ENCODE data around the gene AKNA.

AKNA gene

GRCh38 chr9:114409842-114410241, 22.1 kb upstream of the AKNA start:
- H3K27ac Mint-ChIP-seq = peak overlapping the region in 1 of 2 donors; percentile 42
- H3K4me1 Mint-ChIP-seq (ENCODE audit: low read depth in 2 of 2) = peaks cover 0 to 15% of the 10 kb centered on the region in 2 donors
- H3K9me3 Mint-ChIP-seq = no peaks in the 10 kb centered on the region
- H3K27me3 Mint-ChIP-seq = no peaks in the 10 kb centered on the region
- no peak overlapping the region for H3K4me3 Mint-ChIP-seq
- no peaks in the 10 kb centered on the region for H3K36me3 Mint-ChIP-seq (ENCODE audit: insufficient read depth)
- DNase-seq (no peak), ATAC-seq (replicated peaks) (no peak)

GRCh38 chr9:114409103-114409780, 21.5 kb upstream of the AKNA start:
- DNase-seq = no peak
- Mint-ChIP-seq H3K27ac (peak overlapping the region in 1 of 2 donors; percentile 42), H3K4me1 (ENCODE audit: low read depth in 2 of 2) (peaks cover 0 to 15% of the 10 kb centered on the region in 2 donors), H3K36me3 (ENCODE audit: insufficient read depth) (no peaks in the 10 kb centered on the region), H3K27me3 (no peaks in the 10 kb centered on the region), H3K4me3 (no peak overlapping the region), H3K9me3 (no peaks in the 10 kb centered on the region)
- ATAC-seq (replicated peaks) = no peak

GRCh38 chr9:114408645-114409044, 20.9 kb upstream of the AKNA start:
- peaks cover 0 to 16% of the 10 kb centered on the region in 2 donors for H3K4me1 Mint-ChIP-seq (ENCODE audit: low read depth in 2 of 2)
- peak overlapping the region in 1 of 2 donors; percentile 38 for H3K27ac Mint-ChIP-seq
- ATAC-seq (replicated peaks) (no peak), DNase-seq (no peak)
- no peaks in the 10 kb centered on the region for H3K9me3 Mint-ChIP-seq
- H3K36me3 Mint-ChIP-seq (ENCODE audit: insufficient read depth) = peaks cover 3% of the 10 kb centered on the region
- no peaks in the 10 kb centered on the region for H3K27me3 Mint-ChIP-seq
- no peak overlapping the region for H3K4me3 Mint-ChIP-seq

DNA sequence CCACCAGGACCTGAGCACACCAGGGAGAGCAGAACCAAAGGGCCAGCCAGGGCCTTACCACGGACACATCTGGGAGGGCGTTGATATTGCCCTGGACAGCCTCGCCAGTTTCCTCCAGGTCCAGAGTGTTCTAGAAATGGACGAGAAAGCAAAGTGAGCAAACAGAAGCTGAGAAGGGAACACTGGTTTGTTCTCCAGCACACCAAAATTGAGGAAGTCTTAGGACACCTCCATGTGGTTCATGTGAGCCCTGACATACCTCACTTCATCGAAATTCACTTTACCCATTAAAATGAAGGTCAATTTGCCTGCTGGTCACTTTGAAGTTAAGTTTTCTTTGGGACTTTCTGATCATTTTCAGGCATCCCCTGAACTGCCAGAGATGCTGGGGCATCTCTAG, 20.1 kb upstream of the AKNA start:
- no peaks in the 10 kb centered on the region for H3K9me3 Mint-ChIP-seq
- peaks cover 0 to 16% of the 10 kb centered on the region in 2 donors for H3K4me1 Mint-ChIP-seq (ENCODE audit: low read depth in 2 of 2)
- H3K36me3 Mint-ChIP-seq (ENCODE audit: insufficient read depth) = peaks cover 4% of the 10 kb centered on the region
- no peak overlapping the region for H3K4me3 Mint-ChIP-seq
- peak overlapping the region in 1 of 2 donors; percentile 20 for H3K27ac Mint-ChIP-seq
- DNase-seq (no peak), ATAC-seq (replicated peaks) (no peak)
- H3K27me3 Mint-ChIP-seq = no peaks in the 10 kb centered on the region

DNA sequence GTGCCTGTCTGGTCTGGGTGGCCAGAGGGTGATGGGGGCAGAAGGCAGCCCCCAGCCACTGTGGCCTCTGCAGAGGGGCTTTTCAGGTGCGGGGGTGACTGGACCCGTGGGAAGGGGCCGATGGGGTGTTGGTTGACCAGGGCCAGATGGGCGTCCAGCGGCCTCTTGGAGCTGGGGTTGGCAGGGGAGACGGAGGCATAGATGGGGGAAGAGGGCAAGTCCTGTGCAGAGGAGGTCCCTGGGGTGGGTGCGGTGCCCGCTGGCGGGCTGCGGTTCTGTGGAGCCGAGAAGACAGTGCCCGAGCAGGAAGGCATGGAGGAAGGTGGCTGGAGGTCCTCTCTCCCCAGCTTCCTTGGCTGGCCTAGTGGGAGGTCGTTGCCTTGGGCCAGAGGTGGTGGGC, 18.7 kb upstream of the AKNA start:
- no peaks in the 10 kb centered on the region for H3K9me3 Mint-ChIP-seq
- DNase-seq (no peak), ATAC-seq (replicated peaks) (no peak)
- peak overlapping the region; percentile 69 to 77 for H3K27ac Mint-ChIP-seq
- H3K4me3 Mint-ChIP-seq = no peak overlapping the region
- peaks cover 4% of the 10 kb centered on the region for H3K36me3 Mint-ChIP-seq (ENCODE audit: insufficient read depth)
- no peaks in the 10 kb centered on the region for H3K27me3 Mint-ChIP-seq
- H3K4me1 Mint-ChIP-seq (ENCODE audit: low read depth in 2 of 2) = peaks cover 0 to 16% of the 10 kb centered on the region in 2 donors

GRCh38 chr9:114405294-114406034, 17.7 kb upstream of the AKNA start:
- Mint-ChIP-seq H3K4me1 (ENCODE audit: low read depth in 2 of 2) (peaks cover 0 to 16% of the 10 kb centered on the region in 2 donors), H3K27ac (peak overlapping the region in 1 of 2 donors; percentile 69), H3K36me3 (ENCODE audit: insufficient read depth) (peaks cover 4% of the 10 kb centered on the region), H3K9me3 (no peaks in the 10 kb centered on the region), H3K27me3 (no peaks in the 10 kb centered on the region), H3K4me3 (no peak overlapping the region)
- DNase-seq (peak; percentile 74 to 80 (median 77)), ATAC-seq (replicated peaks) (peak; percentile 99)

GRCh38 chr9:114404531-114404930, 16.7 kb upstream of the AKNA start:
- Mint-ChIP-seq H3K9me3 (no peaks in the 10 kb centered on the region), H3K4me3 (no peak overlapping the region), H3K27ac (no peak overlapping the region), H3K4me1 (ENCODE audit: low read depth in 2 of 2) (peaks cover 0 to 11% of the 10 kb centered on the region in 2 donors), H3K27me3 (no peaks in the 10 kb centered on the region), H3K36me3 (ENCODE audit: insufficient read depth) (peaks cover 4% of the 10 kb centered on the region)
- DNase-seq (no peak), ATAC-seq (replicated peaks) (no peak)

DNA sequence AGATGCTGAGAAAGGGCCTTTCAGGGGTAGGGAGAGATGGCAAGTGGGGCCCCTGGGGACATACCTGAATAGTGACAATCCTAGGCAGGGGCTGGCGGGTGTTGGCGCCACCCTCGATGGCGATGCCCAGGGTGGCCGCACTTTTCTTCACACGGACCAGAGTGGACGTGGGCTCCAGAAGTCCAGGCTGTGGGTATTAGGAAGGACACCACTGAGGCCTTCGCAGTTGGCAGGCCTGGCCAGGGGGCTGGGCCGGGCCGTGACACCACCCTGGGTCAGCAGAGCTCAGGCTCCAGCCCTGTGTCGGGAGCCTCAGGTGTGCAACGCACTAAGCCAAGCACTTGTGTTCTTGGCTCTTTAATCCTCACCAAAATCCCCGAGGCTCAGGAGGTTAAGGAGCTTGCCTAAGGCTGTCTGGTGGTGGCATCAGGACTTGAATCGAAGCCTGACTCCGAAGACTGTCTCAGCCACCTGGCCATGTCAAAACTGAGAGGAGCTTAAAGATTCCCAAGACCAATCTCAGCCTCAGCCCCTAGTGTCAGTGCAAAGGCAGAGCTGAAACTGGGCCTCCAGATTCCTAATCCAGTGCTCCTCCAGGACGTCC, 15.5 kb upstream of the AKNA start:
- Mint-ChIP-seq H3K4me1 (ENCODE audit: low read depth in 2 of 2) (peaks cover 0 to 7% of the 10 kb centered on the region in 2 donors), H3K36me3 (ENCODE audit: insufficient read depth) (peaks cover 10% of the 10 kb centered on the region), H3K9me3 (no peaks in the 10 kb centered on the region), H3K27ac (peak overlapping the region in 1 of 2 donors; percentile 66), H3K27me3 (no peaks in the 10 kb centered on the region), H3K4me3 (no peak overlapping the region)
- no peak for DNase-seq
- ATAC-seq (replicated peaks) = no peak

- peaks cover 11 to 17% of the 10 kb centered on the region in 2 donors for H3K4me1 Mint-ChIP-seq (ENCODE audit: low read depth in 2 of 2)
- H3K27me3 Mint-ChIP-seq = no peaks in the 10 kb centered on the region
- ATAC-seq (replicated peaks) (no peak), DNase-seq (no peak)
- H3K27ac Mint-ChIP-seq = no peak overlapping the region
- H3K9me3 Mint-ChIP-seq = no peaks in the 10 kb centered on the region
- no peak overlapping the region for H3K4me3 Mint-ChIP-seq
- H3K36me3 Mint-ChIP-seq (ENCODE audit: insufficient read depth) = peaks cover 28% of the 10 kb centered on the region
Measured at GRCh38 chr9:114401344-114401743, 13.6 kb upstream of the AKNA start.

DNA sequence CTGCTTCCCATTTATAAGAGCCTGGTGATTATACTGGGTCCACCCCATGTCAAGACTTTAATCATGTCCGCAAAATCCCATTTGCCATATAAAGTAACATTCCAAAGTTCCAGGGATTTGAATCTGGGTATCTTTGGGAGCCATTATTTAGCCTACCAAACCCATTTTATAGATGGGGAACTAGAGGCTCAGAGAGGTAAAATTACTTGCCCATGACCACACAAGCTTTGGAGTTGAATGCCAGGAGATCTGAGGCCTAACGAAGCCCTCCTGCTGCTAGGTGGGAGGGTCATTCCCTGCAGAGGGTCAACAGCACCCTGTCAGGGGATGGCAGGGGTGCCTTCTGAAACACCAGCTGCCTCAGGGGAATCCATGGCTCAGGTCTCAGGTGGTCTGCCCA, 13.0 kb upstream of the AKNA start:
- ATAC-seq (replicated peaks) (no peak), DNase-seq (no peak)
- H3K27ac Mint-ChIP-seq = no peak overlapping the region
- no peak overlapping the region for H3K4me3 Mint-ChIP-seq
- H3K9me3 Mint-ChIP-seq = no peaks in the 10 kb centered on the region
- H3K4me1 Mint-ChIP-seq (ENCODE audit: low read depth in 2 of 2) = peaks cover 17 to 19% of the 10 kb centered on the region in 2 donors
- no peaks in the 10 kb centered on the region for H3K27me3 Mint-ChIP-seq
- peaks cover 34% of the 10 kb centered on the region for H3K36me3 Mint-ChIP-seq (ENCODE audit: insufficient read depth)

GRCh38 chr9:114400219-114400618, 12.4 kb upstream of the AKNA start:
- H3K4me1 Mint-ChIP-seq (ENCODE audit: low read depth in 2 of 2) = peaks cover 17 to 21% of the 10 kb centered on the region in 2 donors
- peaks cover 38% of the 10 kb centered on the region for H3K36me3 Mint-ChIP-seq (ENCODE audit: insufficient read depth)
- H3K4me3 Mint-ChIP-seq = no peak overlapping the region
- ATAC-seq (replicated peaks) = no peak
- DNase-seq = no peak
- no peaks in the 10 kb centered on the region for H3K27me3 Mint-ChIP-seq
- no peak overlapping the region for H3K27ac Mint-ChIP-seq
- H3K9me3 Mint-ChIP-seq = no peaks in the 10 kb centered on the region

- DNase-seq (no peak), ATAC-seq (replicated peaks) (no peak)
- peak overlapping the region in 1 of 2 donors; percentile 92 for H3K4me3 Mint-ChIP-seq
- no peaks in the 10 kb centered on the region for H3K9me3 Mint-ChIP-seq
- peaks cover 25 to 30% of the 10 kb centered on the region in 2 donors for H3K4me1 Mint-ChIP-seq (ENCODE audit: low read depth in 2 of 2)
- no peaks in the 10 kb centered on the region for H3K27me3 Mint-ChIP-seq
- peaks cover 44% of the 10 kb centered on the region for H3K36me3 Mint-ChIP-seq (ENCODE audit: insufficient read depth)
- no peak overlapping the region for H3K27ac Mint-ChIP-seq
Measured at GRCh38 chr9:114399381-114399780, 11.6 kb upstream of the AKNA start.

DNA sequence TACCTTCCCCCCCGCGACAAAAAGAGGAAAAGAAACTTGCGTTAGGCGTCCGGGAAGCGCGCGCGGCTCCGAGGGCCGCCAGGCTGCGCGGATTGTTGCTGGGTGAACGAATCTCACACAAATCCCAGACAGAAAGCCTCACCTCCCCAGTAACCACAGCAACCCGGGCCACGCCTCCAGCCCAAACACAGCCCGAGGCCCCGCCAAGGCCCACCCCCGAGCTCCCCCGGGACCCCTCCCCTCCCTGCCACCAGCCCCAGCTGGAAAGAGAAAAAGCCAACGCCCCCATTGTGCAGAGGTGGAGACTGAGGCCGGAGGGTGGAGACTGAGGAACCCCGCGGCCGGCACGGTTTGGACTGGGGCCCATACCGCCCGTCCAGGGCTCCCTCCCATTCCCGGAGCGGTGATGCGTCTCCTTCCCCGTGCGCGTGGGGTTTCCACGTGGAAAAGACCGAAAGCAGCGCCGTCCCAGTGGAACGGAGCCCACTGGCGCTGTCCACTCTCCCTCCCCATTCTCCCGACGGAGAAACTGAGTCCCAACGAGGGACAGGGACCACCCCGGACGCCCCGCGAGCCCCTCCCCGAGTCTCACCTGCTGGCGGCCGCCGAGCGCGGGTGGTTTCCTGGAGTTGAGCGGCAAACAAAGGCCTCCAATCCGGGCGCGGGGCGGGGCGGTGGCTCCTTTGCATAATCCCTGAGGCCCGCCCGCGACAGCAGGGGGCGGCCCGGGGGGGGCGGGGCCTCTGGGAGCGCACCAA, 10.2 kb upstream of the AKNA start:
- Mint-ChIP-seq H3K4me3 (peak overlapping the region; percentile 92 to 98), H3K9me3 (no peaks in the 10 kb centered on the region), H3K4me1 (ENCODE audit: low read depth in 2 of 2) (peaks cover 27 to 39% of the 10 kb centered on the region in 2 donors), H3K27me3 (no peaks in the 10 kb centered on the region), H3K36me3 (ENCODE audit: insufficient read depth) (peaks cover 53% of the 10 kb centered on the region), H3K27ac (peak overlapping the region; percentile 98)
- ATAC-seq (replicated peaks) = peak; percentile 85
- peak; percentile 92 to 96 (median 94) for DNase-seq
